Astrocyte of the spinal cord (primary cell): ENCODE measurements around the gene CPNE8.

Source experiments
- DNase-seq: peaks from one replicate; pipeline ENCODE4 v3.0.0; 2011; ENCODE audit warnings: low read depth, low spot score
- H3K4me3 ChIP-seq: 2 replicates; pipeline ENCODE4 v1.5.1; 2011; ENCODE audit warnings: low read depth, mild to moderate bottlenecking, low read length, moderate library complexity
- in situ Hi-C: cut with HindIII; loops from 2 replicates; pipeline ENCODE4 v1.10.0; 2017; ENCODE audit warnings: low sequenced_read_pairs
- TF ChIP-seq, protein P1 (sequence below): IDR thresholded peaks from 2 replicates; pipeline ENCODE4 v1.5.1; 2012; ENCODE audit warnings: low read depth, mild to moderate bottlenecking, low read length, inconsistent platforms

Gene CPNE8

DNA sequence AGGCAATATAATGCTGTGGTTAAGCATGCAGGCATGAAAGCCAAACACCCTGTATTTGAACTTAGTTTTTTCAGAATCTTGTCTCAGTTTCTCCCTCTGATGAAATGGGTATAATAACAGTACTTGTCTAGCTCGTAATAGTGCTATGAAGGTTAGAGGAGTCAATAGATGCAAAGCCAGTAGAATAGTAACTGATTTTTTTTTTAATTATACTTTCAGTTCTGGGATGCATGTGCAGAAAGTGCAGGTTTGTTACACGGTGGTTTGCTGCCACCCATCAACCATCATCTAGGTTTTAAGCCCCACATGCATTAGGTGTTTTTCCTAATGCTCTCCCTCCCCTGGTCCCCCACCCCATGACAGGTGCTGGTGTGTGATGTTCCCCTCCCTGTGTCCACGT is 87.4 kb downstream of the CPNE8 start:
- no peak for DNase-seq
- in situ Hi-C loops: no loop called here
- TF ChIP-seq, protein P1, sequence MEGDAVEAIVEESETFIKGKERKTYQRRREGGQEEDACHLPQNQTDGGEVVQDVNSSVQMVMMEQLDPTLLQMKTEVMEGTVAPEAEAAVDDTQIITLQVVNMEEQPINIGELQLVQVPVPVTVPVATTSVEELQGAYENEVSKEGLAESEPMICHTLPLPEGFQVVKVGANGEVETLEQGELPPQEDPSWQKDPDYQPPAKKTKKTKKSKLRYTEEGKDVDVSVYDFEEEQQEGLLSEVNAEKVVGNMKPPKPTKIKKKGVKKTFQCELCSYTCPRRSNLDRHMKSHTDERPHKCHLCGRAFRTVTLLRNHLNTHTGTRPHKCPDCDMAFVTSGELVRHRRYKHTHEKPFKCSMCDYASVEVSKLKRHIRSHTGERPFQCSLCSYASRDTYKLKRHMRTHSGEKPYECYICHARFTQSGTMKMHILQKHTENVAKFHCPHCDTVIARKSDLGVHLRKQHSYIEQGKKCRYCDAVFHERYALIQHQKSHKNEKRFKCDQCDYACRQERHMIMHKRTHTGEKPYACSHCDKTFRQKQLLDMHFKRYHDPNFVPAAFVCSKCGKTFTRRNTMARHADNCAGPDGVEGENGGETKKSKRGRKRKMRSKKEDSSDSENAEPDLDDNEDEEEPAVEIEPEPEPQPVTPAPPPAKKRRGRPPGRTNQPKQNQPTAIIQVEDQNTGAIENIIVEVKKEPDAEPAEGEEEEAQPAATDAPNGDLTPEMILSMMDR: no peak
- no peak overlapping the region for H3K4me3 ChIP-seq

- TF ChIP-seq, protein P1: no peak
- in situ Hi-C loops: no loop called here
- no peak for DNase-seq
- H3K4me3 ChIP-seq: no peak overlapping the region
These were observed 91.5 kb downstream of the CPNE8 start for GRCh38 chr12:38813923-38814322.

DNA sequence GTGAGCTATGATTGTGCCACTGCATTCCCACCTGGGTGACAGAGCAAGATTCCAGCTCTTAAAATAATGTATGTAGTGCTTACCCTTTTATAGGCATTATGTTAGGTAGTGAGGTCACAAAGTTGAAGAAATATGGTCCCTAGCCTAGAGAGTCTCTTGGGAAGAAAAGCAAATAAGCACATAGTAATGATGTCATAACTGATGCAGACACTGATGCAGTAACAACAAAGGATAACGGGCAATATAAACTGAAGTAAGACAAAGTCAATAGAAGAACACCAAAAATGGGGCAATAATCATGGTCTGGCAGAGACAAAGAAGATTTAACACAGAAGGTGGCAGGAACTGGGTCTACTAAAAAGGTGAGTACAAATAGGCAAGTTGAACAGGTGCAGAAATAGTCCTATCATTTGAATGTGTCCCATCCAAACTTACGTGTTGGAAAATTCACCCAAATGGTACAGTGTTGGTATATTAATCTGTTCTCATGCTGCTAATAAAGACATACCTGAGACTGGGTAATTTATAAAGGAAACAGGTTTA is 93.5 kb downstream of the CPNE8 start:
- DNase-seq: no peak
- in situ Hi-C loops: no loop called here
- TF ChIP-seq, protein P1: no peak
- no peak overlapping the region for H3K4me3 ChIP-seq

DNA sequence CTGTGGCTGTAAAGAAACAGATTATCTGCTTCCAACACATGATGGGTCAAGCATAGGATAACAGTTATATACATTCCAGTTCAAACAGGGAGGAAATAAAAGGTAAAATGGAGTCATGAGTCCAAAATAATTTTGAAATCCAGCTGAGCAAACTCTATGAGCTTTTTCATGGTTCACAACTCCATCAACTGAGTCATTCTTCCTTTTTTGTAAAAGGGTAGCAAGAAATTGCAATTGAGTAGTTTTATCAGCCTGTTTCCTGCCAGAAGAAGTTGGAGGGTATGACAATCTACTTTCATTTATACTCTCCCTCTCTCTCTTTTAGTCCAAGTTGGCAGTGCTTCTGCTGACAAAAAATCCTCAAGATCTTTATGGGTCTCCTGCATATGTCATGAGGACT is 95.6 kb downstream of the CPNE8 start:
- in situ Hi-C loops: no loop called here
- DNase-seq: no peak
- no peak overlapping the region for H3K4me3 ChIP-seq
- TF ChIP-seq, protein P1: no peak

DNA sequence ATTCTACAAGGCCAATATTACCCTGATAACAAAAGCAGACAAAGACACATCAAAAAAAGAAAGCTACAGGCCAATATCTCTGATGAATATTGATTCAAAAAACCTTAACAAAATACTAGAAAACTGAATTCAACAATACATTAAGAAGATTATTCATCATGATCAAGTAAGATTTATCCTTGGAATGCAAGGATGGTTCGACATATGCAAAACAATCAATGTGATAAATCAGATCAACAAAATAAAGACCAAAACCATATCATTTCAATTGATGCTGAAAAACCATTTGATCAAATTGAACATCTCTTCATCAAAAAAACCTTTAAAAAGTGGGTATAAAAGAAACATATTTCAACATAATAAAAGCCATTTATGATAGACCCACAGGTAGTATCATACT is 117.3 kb downstream of the CPNE8 start:
- DNase-seq: no peak
- TF ChIP-seq, protein P1: no peak
- in situ Hi-C loops: no loop called here
- no peak overlapping the region for H3K4me3 ChIP-seq

DNA sequence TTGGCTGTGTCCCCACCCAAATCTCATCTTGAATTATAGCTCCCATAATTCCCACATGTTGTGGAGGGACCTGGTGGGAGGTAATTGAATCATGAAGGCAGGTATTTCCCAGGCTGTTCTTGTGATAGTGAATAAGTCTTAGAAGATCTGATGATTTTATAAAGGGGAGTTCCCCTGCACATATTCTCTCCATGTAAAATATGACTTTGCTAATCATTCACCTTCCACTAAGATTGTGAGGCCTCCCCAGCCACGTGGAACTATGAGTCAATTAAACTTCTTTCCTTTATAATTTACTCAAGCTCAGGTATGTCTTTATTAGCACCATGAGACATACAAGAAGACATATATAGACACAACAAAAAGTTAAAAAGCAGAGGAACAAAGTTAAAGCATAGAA is 120.0 kb downstream of the CPNE8 start:
- no peak overlapping the region for H3K4me3 ChIP-seq
- no peak for DNase-seq
- TF ChIP-seq, protein P1: no peak
- in situ Hi-C loops: no loop called here

DNA sequence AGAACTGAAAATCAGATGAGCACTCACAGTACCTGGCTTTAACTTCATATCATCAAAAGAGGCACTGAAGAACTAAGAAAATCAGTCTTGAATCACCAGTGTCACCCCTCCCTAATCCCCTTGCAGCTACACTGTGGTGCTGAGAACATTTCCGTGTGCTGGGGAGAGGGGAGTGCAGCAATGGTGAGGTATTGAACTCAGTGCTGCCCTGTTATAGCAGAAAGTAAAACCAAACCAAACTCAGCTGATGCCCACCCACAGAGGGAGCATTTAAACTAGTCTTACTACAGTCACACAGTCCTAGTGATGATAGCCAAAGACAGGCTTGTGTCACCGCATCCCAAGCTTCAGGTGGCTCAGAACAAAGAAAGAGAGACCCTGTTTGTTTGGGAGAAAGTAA is 122.1 kb downstream of the CPNE8 start:
- in situ Hi-C loops: no loop called here
- H3K4me3 ChIP-seq: no peak overlapping the region
- TF ChIP-seq, protein P1: no peak
- DNase-seq: no peak
